GM13977 (cell line): Measurements from ENCODE around the gene SEC11C.

Experiments
- DNase-seq: peaks from one replicate; pipeline ENCODE4 v3.0.0; 2012; ENCODE audit warnings: low spot score
- in situ Hi-C: fragments of 300-500 bp; cut with MboI; formaldehyde crosslinking; loops from one replicate; pipeline ENCODE4 v1.12.0; 2022; ENCODE audit warnings: low sequenced_read_pairs, low pct_unique_long_range_greater_than_20kb, mixed read lengths, inconsistent platforms; ENCODE audit not compliant: unreplicated experiment
- TF ChIP-seq, protein P1 (sequence below): IDR thresholded peaks from 2 replicates; pipeline ENCODE4 v1.5.1; 2012; ENCODE audit warnings: mild to moderate bottlenecking, control low read depth; ENCODE audit not compliant: insufficient read depth; ENCODE audit errors: extremely low read depth, missing control alignments

The SEC11C gene

DNA sequence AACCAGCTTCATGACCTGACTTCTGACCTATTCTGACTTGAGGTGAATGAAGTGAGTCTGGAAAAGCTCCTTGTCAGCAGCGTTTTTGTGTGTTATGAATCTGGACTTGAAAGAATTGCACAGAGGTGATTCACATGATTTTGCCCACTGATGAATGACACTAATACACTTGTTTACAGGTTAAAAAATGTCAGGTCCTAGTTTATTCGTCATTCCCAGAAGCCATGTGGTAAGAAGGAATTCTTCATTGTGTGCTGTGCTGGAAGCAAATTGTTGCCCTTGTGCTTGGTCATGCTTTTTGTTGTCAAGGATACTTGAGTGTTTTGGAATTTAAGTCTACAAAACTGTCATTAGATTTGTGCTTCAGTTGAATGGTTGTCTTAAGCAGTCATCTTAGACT is 15.5 kb downstream of the SEC11C start:
- TF ChIP-seq, protein P1, sequence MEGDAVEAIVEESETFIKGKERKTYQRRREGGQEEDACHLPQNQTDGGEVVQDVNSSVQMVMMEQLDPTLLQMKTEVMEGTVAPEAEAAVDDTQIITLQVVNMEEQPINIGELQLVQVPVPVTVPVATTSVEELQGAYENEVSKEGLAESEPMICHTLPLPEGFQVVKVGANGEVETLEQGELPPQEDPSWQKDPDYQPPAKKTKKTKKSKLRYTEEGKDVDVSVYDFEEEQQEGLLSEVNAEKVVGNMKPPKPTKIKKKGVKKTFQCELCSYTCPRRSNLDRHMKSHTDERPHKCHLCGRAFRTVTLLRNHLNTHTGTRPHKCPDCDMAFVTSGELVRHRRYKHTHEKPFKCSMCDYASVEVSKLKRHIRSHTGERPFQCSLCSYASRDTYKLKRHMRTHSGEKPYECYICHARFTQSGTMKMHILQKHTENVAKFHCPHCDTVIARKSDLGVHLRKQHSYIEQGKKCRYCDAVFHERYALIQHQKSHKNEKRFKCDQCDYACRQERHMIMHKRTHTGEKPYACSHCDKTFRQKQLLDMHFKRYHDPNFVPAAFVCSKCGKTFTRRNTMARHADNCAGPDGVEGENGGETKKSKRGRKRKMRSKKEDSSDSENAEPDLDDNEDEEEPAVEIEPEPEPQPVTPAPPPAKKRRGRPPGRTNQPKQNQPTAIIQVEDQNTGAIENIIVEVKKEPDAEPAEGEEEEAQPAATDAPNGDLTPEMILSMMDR, result no peak
- in situ Hi-C loops, result no loop called here
- DNase-seq, result no peak

- TF ChIP-seq, protein P1, result no peak
- in situ Hi-C loops, result no loop called here
- DNase-seq, result no peak
Observed at GRCh38 chr18:59156316-59156715, 16.6 kb downstream of the SEC11C start.

- no peak for DNase-seq
- in situ Hi-C loops, result no loop called here
- TF ChIP-seq, protein P1, result no peak
Observed at GRCh38 chr18:59159265-59159664, 19.6 kb downstream of the SEC11C start.

DNA sequence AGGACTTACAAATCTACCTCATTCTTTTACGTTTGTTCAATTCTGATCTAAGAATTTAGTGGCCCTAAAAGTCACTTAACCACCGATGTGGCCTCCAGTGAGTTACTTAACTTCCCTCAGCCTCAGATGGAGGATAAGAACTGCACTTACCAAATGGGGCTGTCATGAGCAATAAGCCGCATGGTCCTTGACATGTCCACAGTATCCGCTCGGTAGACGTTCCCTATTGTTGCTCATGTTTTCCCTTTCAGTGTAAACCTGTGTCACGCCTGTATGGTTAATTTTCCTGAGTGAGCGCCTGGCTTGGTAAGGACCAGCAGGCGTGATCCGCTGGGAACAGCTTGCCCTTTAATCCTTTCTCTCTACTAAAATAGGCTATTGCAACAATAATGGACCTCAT is 20.3 kb downstream of the SEC11C start:
- TF ChIP-seq, protein P1, result no peak
- in situ Hi-C loops, result no loop called here
- DNase-seq, result no peak

DNA sequence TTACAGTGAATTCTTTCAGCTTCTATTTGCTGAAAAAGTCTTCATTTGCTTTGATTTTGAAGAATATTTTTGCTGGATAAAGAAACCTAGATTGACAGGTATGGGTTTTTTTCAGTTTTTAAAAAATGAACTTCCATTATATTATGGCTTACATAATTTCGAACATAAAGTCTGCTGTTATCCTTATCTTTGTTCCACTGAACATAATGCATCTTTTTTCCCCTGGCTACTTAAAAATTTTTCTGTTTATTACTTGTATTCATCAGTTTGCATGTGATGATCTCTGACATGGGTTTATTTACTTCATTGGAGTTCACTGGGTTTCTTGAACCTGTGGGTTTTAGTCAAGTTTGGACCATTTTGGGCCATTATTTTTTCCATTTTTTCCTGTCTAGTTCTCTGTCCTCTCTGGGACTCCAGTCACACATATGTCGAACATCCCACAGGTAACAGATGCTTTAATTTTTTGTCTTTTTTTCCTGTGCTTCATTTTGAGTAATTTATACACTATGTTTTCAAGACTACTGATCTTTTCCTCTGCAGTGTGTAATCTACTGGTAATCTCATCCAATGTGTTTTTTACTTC is 33.1 kb downstream of the SEC11C start:
- TF ChIP-seq, protein P1, result no peak
- DNase-seq, result no peak
- in situ Hi-C loops, result no loop called here

DNA sequence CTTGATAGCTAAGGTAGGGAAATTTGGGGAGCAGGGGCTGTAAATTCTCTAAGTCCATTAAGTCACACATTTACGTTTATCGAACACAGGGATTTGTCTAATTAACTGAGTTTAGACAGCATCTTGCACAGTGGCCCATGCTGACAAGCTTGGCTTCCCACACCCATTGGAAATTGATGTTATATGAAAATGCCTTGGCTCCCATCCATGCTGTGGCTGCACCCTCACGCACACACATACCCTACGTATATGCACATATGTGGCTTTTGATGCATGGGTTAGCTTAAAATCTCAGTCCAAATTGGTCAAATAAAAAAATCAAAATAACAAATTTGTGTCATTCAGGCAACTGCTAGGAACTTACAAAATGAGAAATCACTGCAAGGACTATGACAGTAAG is 37.8 kb downstream of the SEC11C start:
- in situ Hi-C loops, result no loop called here
- TF ChIP-seq, protein P1, result no peak

More for the DNA sequence above, 37.8 kb downstream of the SEC11C start:
- DNase-seq, result no peak
